PC-9 (cell line): ENCODE measurements around the gene YIF1B. TPM values are rescaled to one million over a fixed set of nuclear protein-coding genes. Genes with fewer than 3 reads are reported as not detected.

Experiments
- BruUV-seq: library from RNA; stranded (reverse); fragments of 400-500 nt; replicated peaks from 2 replicates; lab custom pipeline; 2021; lab: Mats Ljungman, UMichigan
- CTCF ChIA-PET: fragments of 300-600 bp; sonication (Branson Sonifier 250); formaldehyde crosslinking; loops from one replicate; lab custom pipeline; 2022; ENCODE audit warnings: antibody characterized with exemption; lab: Charles Lee
- POLR2A ChIA-PET: fragments of 300-600 bp; sonication (Branson Sonifier 250); formaldehyde crosslinking; loops from one replicate; lab custom pipeline; 2022; ENCODE audit warnings: antibody characterized with exemption; ENCODE audit not compliant: unreplicated experiment; lab: Charles Lee
- DNase-seq, 2 experiments: peaks; one replicate each; pipeline versions ENCODE4 v3.0.0 to v3.0.0-alpha.2; 2015 to 2022; ENCODE audit warnings: mixed read lengths in 1 of 2
- H2AFZ ChIP-seq: fragments of 200-600 bp; sonication (generic); 2 replicates; pipeline ENCODE4 v1.8.1; 2017; ENCODE audit warnings: antibody characterized with exemption
- H3F3A ChIP-seq: fragments of 200-600 bp; sonication (generic); 2 replicates; pipeline ENCODE4 v1.8.1; 2017; ENCODE audit warnings: antibody characterized with exemption, mild to moderate bottlenecking, low read depth; ENCODE audit not compliant: insufficient read depth
- H3K27ac ChIP-seq: fragments of 200-600 bp; sonication (generic); 2 replicates; pipeline ENCODE4 v1.6.1; 2016; ENCODE audit warnings: mixed run types
- H3K27me3 ChIP-seq: fragments of 200-600 bp; sonication (generic); 2 replicates; pipeline ENCODE4 v1.6.1; 2016; ENCODE audit warnings: low read depth, mixed run types; ENCODE audit not compliant: insufficient read depth
- H3K36me3 ChIP-seq: fragments of 200-600 bp; sonication (generic); 2 replicates; pipeline ENCODE4 v1.6.1; 2016; ENCODE audit warnings: low read depth, mixed run types
- H3K4me1 ChIP-seq: fragments of 200-600 bp; sonication (generic); replicated peaks from 2 replicates; pipeline ENCODE4 v1.6.1; 2016; ENCODE audit warnings: mixed run types; ENCODE audit not compliant: insufficient read depth
- H3K4me2 ChIP-seq: fragments of 200-600 bp; sonication (generic); 2 replicates; pipeline ENCODE4 v1.6.1; 2017; ENCODE audit warnings: mixed run types
- H3K4me3 ChIP-seq: fragments of 200-600 bp; sonication (generic); 2 replicates; pipeline ENCODE4 v1.6.1; 2016; ENCODE audit warnings: mixed run types
- H3K79me2 ChIP-seq: fragments of 200-600 bp; sonication (generic); 2 replicates; pipeline ENCODE4 v1.6.1; 2017; ENCODE audit warnings: low read depth, mixed run types
- H3K9me2 ChIP-seq: fragments of 200-600 bp; sonication (generic); 2 replicates; pipeline ENCODE4 v1.8.1; 2017; ENCODE audit warnings: mild to moderate bottlenecking; ENCODE audit not compliant: insufficient read depth
- H3K9me3 ChIP-seq: fragments of 200-600 bp; sonication (generic); 2 replicates; pipeline ENCODE4 v1.8.1; 2016; ENCODE audit warnings: low read depth; ENCODE audit not compliant: insufficient read depth
- H4K20me1 ChIP-seq: fragments of 200-600 bp; sonication (generic); 2 replicates; pipeline ENCODE4 v1.8.1; 2017; ENCODE audit not compliant: insufficient read depth
- CTCF ChIP-seq: fragments of 200-600 bp; sonication (generic); conservative IDR thresholded peaks from 2 replicates; pipeline ENCODE4 v1.6.1; 2017; ENCODE audit warnings: mixed run types, antibody characterized with exemption, mild to moderate bottlenecking, moderate library complexity
- EZH2 ChIP-seq: fragments of 200-600 bp; sonication (generic); IDR thresholded peaks from 2 replicates; pipeline ENCODE4 v1.8.0; 2017; ENCODE audit warnings: antibody characterized with exemption, low read depth
- intact Hi-C: fragments of 100-400 bp; cut with micrococcal nuclease; formaldehyde crosslinking; loops from one replicate; pipeline ENCODE4 v1.10.0; 2022; ENCODE audit not compliant: unreplicated experiment
- total RNA-seq: library from RNA; stranded (reverse); gene quantifications from 2 replicates; pipeline ENCODE4 v1.2.3, GENCODE V29; 2021

Gene YIF1B
- total RNA-seq, 1 experiment from 2014 or later: 39.8 TPM

- Histone ChIP-seq H3K9me3 (no peaks in the 10 kb centered on the region), H3K4me2 (no peak overlapping the region), H3F3A (peaks cover 94% of the 10 kb centered on the region), H3K27ac (no peak overlapping the region), H3K4me3 (no peak overlapping the region), H2AFZ (no peak overlapping the region), H3K27me3 (no peaks in the 10 kb centered on the region), H3K79me2 (peaks cover 98% of the 10 kb centered on the region), H3K4me1 (peaks cover 77% of the 10 kb centered on the region), H4K20me1 (peaks cover 99% of the 10 kb centered on the region), H3K9me2 (no peaks in the 10 kb centered on the region), H3K36me3 (peaks cover 21% of the 10 kb centered on the region; the same call in 1 of the 2 replicates)
- ChIA-PET CTCF (interaction anchor here (0.6 kb wide), 1 partner anchor 100 kb away, joined by 3 read pairs; no protein-coding TSS in a partner anchor), POLR2A (interaction anchor here (0.6 kb wide), 2 partner anchors 11 to 16 kb away, joined by 3 to 4 read pairs; no protein-coding TSS in a partner anchor)
- intact Hi-C loops: no loop called here
- DNase-seq: no peak
- BruUV-seq: no TSS peak
- no peak for TF ChIP-seq CTCF
- TF ChIP-seq EZH2: no peak
These were observed 41.0 kb downstream of the YIF1B start for GRCh38 chr19:38274739-38275138.

GRCh38 chr19:38273499-38273898 lies 42.2 kb downstream of the YIF1B start:
- CTCF ChIA-PET: interaction anchor here (0.5 kb wide), 1 partner anchor 367 kb away, joined by 5 read pairs; the partner anchor contains the start of gene WDR87
- Histone ChIP-seq H4K20me1 (peaks cover 99% of the 10 kb centered on the region), H3K9me2 (no peaks in the 10 kb centered on the region), H3K4me3 (no peak overlapping the region), H3K79me2 (peaks cover 98% of the 10 kb centered on the region), H3K27ac (peak overlapping the region; percentile 28; the same call in 1 of the 2 replicates), H3K4me2 (no peak overlapping the region), H3K36me3 (peaks cover 20% of the 10 kb centered on the region; the same call in 1 of the 2 replicates), H3F3A (peaks cover 97% of the 10 kb centered on the region), H3K4me1 (peaks cover 76% of the 10 kb centered on the region), H3K9me3 (no peaks in the 10 kb centered on the region), H2AFZ (no peak overlapping the region), H3K27me3 (no peaks in the 10 kb centered on the region)
- POLR2A ChIA-PET: no interaction called here
- no peak for DNase-seq
- TF ChIP-seq EZH2 (no peak), CTCF (no peak)
- BruUV-seq: no TSS peak
- intact Hi-C loops: no loop called here

- H3K36me3 ChIP-seq: peaks cover 34% of the 10 kb centered on the region
- intact Hi-C loops: no loop called here
- no peak overlapping the region for H2AFZ ChIP-seq
- H4K20me1 ChIP-seq: peaks cover 97% of the 10 kb centered on the region
- no peaks in the 10 kb centered on the region for H3K9me2 ChIP-seq
- H3F3A ChIP-seq: peaks cover 91% of the 10 kb centered on the region
- no peaks in the 10 kb centered on the region for H3K27me3 ChIP-seq
- peak in 1 of 2 experiments; percentile 68 for DNase-seq
- POLR2A ChIA-PET: interaction anchor here (0.7 kb wide), 1 partner anchor 119 kb away, joined by 3 read pairs; no protein-coding TSS in a partner anchor
- TF ChIP-seq CTCF: no peak
- TF ChIP-seq EZH2: no peak
- H3K79me2 ChIP-seq: peaks cover 100% of the 10 kb centered on the region
- peak overlapping the region; percentile 63 for H3K4me2 ChIP-seq
- no peaks in the 10 kb centered on the region for H3K9me3 ChIP-seq
- no TSS peak for BruUV-seq
- peaks cover 62% of the 10 kb centered on the region for H3K4me1 ChIP-seq
- CTCF ChIA-PET: no interaction called here
- H3K27ac ChIP-seq: peak overlapping the region; percentile 42; the same call in 1 of the 2 replicates
- no peak overlapping the region for H3K4me3 ChIP-seq
These were observed 45.1 kb downstream of the YIF1B start for GRCh38 chr19:38270587-38271167.
